ENCODE data around the gene CDKAL1.
"Not testable (repeated sequence)": the region's sequence is repeated elsewhere in the genome, so short reads cannot be mapped to it uniquely, and the experiment has no call there.

Gene CDKAL1

GRCh38 chr6:20797597-20797996, 263.3 kb downstream of the CDKAL1 start:
- no peak for DNase-seq (ENCODE audit: low read depth)

GRCh38 chr6:20800229-20800628, 266.0 kb downstream of the CDKAL1 start:
- no peak for DNase-seq (ENCODE audit: low read depth)

GRCh38 chr6:20800653-20801052, 266.4 kb downstream of the CDKAL1 start:
- no peak for DNase-seq (ENCODE audit: low read depth)

- no peak for DNase-seq (ENCODE audit: low read depth)
Measured at GRCh38 chr6:20801595-20801994, 267.3 kb downstream of the CDKAL1 start.

- DNase-seq (ENCODE audit: low read depth): peak; percentile 59
Measured at GRCh38 chr6:20802596-20802995, 268.3 kb downstream of the CDKAL1 start.

GRCh38 chr6:20805021-20805420, 270.8 kb downstream of the CDKAL1 start:
- DNase-seq (ENCODE audit: low read depth): no peak

GRCh38 chr6:20806669-20807068, 272.4 kb downstream of the CDKAL1 start:
- no peak for DNase-seq (ENCODE audit: low read depth)

GRCh38 chr6:20808439-20808838, 274.2 kb downstream of the CDKAL1 start:
- DNase-seq (ENCODE audit: low read depth): no peak

GRCh38 chr6:20808924-20809323, 274.7 kb downstream of the CDKAL1 start:
- DNase-seq (ENCODE audit: low read depth): no peak

- DNase-seq (ENCODE audit: low read depth): no peak
Measured at GRCh38 chr6:20810727-20811108, 276.5 kb downstream of the CDKAL1 start.

GRCh38 chr6:20811109-20811761, 277.0 kb downstream of the CDKAL1 start:
- peak; percentile 99 for DNase-seq (ENCODE audit: low read depth)

- DNase-seq (ENCODE audit: low read depth): no peak
Measured at GRCh38 chr6:20812776-20813175, 278.5 kb downstream of the CDKAL1 start.

- no peak for DNase-seq (ENCODE audit: low read depth)
Measured at GRCh38 chr6:20814494-20814893, 280.2 kb downstream of the CDKAL1 start.

GRCh38 chr6:20816126-20816525, 281.9 kb downstream of the CDKAL1 start:
- DNase-seq (ENCODE audit: low read depth): no peak

GRCh38 chr6:20817806-20818320, 283.6 kb downstream of the CDKAL1 start:
- DNase-seq (ENCODE audit: low read depth): peak; percentile 47

GRCh38 chr6:20819774-20820400, 285.6 kb downstream of the CDKAL1 start:
- DNase-seq (ENCODE audit: low read depth): no peak

- peak; percentile 89 for DNase-seq (ENCODE audit: low read depth)
Measured at GRCh38 chr6:20826378-20826777, 292.1 kb downstream of the CDKAL1 start.

GRCh38 chr6:20827798-20828197, 293.5 kb downstream of the CDKAL1 start:
- DNase-seq (ENCODE audit: low read depth): peak; percentile 94

GRCh38 chr6:20830576-20830975, 296.3 kb downstream of the CDKAL1 start:
- DNase-seq (ENCODE audit: low read depth): no peak

- DNase-seq (ENCODE audit: low read depth): not testable (repeated sequence)
Measured at GRCh38 chr6:20831251-20831650, 297.0 kb downstream of the CDKAL1 start.

GRCh38 chr6:20833881-20834515, 299.7 kb downstream of the CDKAL1 start:
- DNase-seq (ENCODE audit: low read depth): peak; percentile 26

GRCh38 chr6:20835315-20836010, 301.2 kb downstream of the CDKAL1 start:
- no peak for DNase-seq (ENCODE audit: low read depth)

- DNase-seq (ENCODE audit: low read depth): no peak
Measured at GRCh38 chr6:20837189-20837588, 302.9 kb downstream of the CDKAL1 start.
